HG03469 (cell line): ENCODE results near the gene CAMK2G.
A peak's percentile ranks its signal among the peaks of the same experiment; 100 is the strongest.
"Not testable (repeated sequence)": the region's sequence is repeated elsewhere in the genome, so short reads cannot be mapped to it uniquely, and the experiment has no call there.

Source experiments
- ATAC-seq: cut with Tn5 transposase; IDR thresholded peaks from one replicate; pipeline ENCODE4 v1.9.1; 2021; ENCODE audit warnings: mild to moderate bottlenecking, moderate library complexity, moderate number of reproducible peaks; ENCODE audit not compliant: unreplicated experiment

The CAMK2G gene

GRCh38 chr10:73798927-73799560 lies 75.3 kb downstream of the CAMK2G start:
- no peak for ATAC-seq

- no peak for ATAC-seq
Measured at GRCh38 chr10:73798087-73798486, 76.3 kb downstream of the CAMK2G start.

DNA sequence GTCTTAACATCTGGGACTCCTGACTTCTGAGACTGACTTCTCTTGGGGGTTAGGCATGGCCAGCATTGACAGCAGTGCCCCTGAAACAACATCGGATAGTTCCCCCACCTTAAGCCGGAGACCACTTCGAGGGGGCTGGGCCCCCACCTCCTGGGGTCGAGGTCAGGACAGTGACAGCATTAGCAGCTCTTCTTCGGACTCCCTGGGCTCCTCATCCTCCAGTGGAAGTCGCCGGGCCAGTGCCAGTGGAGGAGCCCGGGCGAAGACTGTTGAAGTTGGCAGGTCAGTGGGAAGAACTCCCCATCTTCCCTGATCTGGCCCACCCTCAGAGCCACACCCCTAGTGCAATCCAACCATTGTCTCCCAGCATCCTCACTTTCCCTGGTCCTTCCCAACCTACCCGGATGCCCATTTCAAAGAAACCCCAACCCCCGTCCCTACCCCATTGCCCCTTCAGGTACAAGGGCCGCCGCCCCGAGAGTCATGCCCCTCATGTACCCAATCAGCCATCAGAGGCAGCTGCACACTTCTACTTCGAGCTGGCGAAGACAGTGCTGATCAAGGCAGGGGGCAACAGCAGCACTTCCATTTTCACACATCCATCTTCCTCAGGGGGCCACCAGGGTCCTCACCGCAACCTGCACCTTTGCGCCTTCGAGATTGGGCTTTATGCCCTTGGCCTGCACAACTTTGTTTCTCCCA lies 76.9 kb downstream of the CAMK2G start:
- ATAC-seq = no peak

- ATAC-seq = no peak
Measured at GRCh38 chr10:73796766-73797165, 77.6 kb downstream of the CAMK2G start.

- not testable (repeated sequence) for ATAC-seq
Measured at GRCh38 chr10:73796035-73796434, 78.3 kb downstream of the CAMK2G start.

DNA sequence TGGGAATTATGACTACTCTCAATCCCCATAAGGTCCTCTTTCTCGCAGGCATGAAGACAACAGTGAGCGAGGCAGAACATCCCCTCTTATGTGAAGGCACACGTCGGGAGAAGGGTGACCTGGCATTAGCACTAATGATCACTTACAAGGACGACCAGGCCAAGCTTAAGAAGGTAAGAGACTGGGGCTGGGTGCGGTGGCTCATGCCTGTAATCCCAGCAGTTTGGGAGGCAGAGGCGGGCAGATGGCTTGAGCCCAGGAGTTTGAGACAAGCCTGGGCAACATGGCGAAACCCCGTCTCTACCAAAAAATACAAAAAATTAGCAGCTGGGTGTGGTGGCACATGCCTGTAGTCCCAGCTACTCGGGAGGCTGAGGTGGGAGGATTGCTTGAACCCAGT lies 78.9 kb downstream of the CAMK2G start:
- ATAC-seq = not testable (repeated sequence)

DNA sequence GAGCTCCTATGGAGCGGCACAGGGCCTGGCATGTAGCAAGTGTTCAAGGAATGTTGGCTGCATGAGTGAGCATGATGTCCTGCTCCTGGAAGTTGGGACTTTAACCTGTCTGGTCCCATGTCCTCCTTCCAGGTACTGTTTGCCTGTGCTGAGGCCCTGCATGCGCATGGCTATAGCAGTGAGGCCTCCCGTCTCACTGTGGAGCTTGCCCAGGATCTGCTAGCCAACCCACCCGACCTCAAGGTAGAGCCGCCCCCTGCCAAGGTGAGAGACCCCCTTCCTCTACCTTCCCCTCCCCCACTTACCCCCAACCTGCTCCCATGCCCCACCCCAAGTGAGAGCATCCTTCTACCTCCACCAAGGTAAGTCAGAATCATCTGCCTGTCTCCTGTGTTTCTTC lies 80.9 kb downstream of the CAMK2G start:
- ATAC-seq = no peak

- no peak for ATAC-seq
Measured at GRCh38 chr10:73791871-73792400, 82.4 kb downstream of the CAMK2G start.

- ATAC-seq = no peak
Measured at GRCh38 chr10:73790886-73791625, 83.3 kb downstream of the CAMK2G start.

DNA sequence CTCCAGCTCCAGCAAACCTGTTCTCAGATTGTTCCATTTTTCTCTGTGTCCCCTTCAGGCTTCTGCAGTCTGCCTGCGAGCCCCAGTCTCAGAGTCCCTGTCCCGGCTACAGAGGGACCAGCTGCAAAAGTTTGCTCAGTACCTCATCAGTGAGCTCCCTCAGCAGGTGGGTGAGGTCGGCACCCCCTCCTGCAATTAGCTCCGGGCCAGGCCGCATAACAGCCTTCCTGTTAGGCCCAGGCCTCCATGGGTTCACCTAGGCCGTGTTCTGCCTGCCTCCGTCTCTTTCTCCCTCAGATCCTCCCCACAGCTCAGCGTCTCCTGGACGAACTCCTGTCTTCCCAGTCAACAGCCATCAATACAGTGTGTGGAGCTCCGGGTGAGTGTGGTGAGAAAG lies 84.7 kb downstream of the CAMK2G start:
- ATAC-seq = no peak

DNA sequence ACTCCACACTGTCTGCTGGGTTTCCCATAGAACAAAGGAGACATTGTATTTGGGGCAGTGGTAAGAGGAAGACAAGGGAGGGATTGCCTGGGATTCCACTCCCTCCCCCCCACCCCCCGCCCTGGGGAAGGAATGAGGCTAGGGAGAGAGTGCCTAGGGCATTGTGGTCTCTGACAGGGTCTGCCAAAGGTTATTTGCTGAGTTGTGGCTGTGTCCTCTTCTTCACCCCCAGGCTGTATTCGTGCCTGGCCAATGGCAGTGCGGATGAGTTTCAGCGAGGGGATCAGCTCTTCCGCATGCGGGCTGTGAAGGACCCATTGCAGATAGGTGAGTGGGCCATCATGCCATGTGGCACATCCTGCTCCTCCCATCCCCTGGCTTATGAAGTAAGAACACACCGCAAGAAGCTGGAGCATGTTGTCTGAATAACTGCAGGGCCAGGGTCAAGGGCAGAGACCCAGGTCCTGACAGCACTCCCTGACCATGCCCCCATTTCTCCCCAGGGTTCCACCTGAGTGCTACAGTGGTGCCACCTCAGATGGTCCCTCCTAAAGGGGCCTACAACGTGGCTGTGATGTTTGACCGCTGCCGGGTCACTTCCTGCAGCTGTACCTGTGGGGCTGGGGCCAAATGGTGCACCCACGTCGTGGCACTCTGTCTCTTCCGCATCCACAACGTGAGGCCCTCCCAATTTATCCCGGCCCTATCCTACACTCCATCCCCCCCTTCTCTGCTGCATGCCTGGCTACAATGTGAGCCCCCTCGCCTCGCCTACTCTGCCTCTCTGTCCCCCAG lies 85.3 kb downstream of the CAMK2G start:
- ATAC-seq = no peak

- ATAC-seq = not testable (repeated sequence)
Measured at GRCh38 chr10:73787031-73787800, 87.1 kb downstream of the CAMK2G start.

DNA sequence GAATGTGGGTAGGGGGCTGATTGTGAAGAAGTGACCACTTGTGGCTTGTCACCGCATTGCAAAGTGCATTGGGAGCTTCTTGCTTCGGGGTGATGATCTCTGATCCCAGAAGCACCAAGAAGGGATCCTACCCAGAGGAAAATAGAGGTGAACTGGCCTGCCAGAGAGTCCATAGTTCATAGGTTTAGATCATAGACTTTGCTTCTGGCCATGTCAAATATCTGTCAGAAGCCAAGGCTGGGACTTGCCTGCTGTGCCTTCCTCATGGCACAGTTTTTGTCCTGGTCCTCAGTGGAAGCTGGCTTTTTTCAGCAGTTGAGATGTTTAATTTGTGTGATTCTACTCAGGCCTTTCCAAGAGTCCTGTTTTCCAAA lies 87.9 kb downstream of the CAMK2G start:
- ATAC-seq = no peak

DNA sequence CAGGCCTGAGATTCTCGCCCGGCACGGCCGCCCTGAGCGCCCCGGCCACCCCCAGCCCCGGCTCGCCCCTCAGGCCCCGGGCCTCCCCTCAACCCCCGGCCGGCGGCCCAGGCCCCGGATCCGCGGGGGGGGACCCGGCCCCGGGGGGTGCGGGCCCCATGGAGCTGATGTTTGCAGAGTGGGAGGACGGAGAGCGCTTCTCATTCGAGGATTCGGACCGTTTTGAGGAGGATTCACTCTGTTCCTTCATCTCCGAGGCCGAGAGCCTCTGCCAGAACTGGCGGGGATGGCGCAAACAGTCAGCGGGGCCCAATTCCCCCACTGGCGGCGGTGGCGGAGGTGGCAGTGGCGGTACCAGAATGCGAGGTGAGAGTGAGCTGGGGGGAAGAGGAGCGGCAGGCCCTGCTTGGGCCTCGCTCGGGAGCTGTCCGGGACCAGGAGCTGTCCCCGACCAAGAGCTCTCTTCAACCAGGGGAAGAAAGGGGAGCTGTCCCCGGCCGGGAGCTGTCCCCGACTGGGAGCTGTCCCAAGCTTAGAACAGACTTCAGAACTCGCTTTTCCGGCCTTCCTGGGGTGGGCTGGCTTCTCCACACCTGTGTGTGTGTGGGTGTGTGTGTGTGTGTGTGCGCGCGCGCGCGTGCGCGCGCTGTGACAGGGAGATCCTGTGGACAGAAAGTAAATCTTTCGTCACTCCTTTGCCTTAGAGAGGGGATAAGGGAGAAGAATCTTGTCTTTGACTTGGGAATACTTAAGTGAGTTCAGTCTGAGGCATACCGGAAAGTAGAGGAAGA lies 88.4 kb downstream of the CAMK2G start:
- peak; percentile 9 for ATAC-seq

DNA sequence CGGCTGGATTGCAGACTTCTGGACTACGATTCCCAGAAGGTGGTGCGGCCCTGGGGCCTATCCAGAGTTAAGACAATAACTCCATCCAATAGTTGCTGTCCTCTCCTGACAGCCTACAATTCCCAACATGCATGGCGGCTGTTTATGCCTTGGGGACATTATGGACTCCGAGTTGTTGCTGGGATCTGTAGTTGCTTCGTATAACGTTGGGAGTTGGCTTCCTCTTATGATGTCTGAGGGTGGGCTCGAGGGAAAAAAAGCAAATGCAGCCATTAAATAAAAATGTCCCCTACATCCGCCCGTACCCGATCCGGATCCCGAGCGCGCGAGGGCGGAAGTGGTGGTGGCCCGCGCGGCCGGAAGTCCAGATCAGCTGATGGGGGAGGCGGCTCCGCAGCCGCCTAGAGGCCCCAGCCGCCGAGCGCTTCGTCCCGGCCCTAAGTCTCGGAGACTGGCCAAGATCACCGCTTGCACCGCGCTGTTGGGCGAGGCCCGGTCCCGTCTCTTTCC lies 89.1 kb downstream of the CAMK2G start, which contains the start of gene ZSWIM8:
Gene ZSWIM8 (plus strand): TSS at position 396 of the 510 bp plus-strand sequence. CDS start 273 bp downstream, outside the sequence.
- ATAC-seq = peak; percentile 44

GRCh38 chr10:73782749-73783085 lies 91.6 kb downstream of the CAMK2G start:
- ATAC-seq = no peak

- ATAC-seq = peak; percentile 49
Measured at GRCh38 chr10:73781879-73782748, 92.2 kb downstream of the CAMK2G start, which contains the start of gene CHCHD1. CHCHD1 (plus strand) TSS chr10:73782048; CDS start chr10:73782076, 28 bp downstream.

DNA sequence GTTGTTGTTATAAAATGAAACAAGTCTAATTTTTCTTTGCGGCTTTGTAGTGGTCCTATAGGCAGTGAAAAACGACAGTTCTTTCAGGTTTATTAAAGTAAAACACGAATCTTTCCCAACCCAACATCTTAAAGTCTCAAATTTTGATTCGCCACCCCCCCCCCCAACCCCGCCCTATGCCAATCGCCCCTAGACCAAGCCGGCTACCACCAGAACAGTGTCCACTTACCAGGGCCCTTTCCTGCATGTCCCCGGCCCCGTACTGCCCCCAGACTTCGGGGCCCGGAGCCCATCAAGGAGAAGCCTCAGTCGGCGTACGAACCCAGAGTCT lies 92.8 kb downstream of the CAMK2G start:
- no peak for ATAC-seq
